Measurements from ENCODE around the gene PNMA3.

GRCh38 chrX:153059191-153060094 lies 3.2 kb downstream of the PNMA3 start:
- TF ChIP-seq CTCF (IDR thresholded peaks at IDR 0.05; ENCODE audit: insufficient read depth, low read length, poor library complexity, severe bottlenecking) (no peak), EZH2phosphoT487 (conservative IDR thresholded peaks at IDR 0.05; ENCODE audit: low read length) (no peak)
